Epithelial cell of proximal tubule (primary cell): ENCODE measurements around the gene MYL4. TPM values are rescaled to one million over a fixed set of nuclear protein-coding genes. Genes with fewer than 3 reads are reported as not detected.
A peak's percentile ranks its signal among the peaks of the same experiment; 100 is the strongest.

Experiments used
- DNase-seq: peaks from one replicate; pipeline ENCODE4 v3.0.0-alpha.2; 2011; ENCODE audit warnings: low read depth
- H3K4me3 ChIP-seq: 2 replicates; pipeline ENCODE4 v1.5.1; 2011; ENCODE audit warnings: low read depth, mild to moderate bottlenecking, low read length
- CTCF ChIP-seq: conservative IDR thresholded peaks from 2 replicates; pipeline ENCODE4 v1.5.1; 2012; ENCODE audit warnings: low read depth, mild to moderate bottlenecking, low read length
- total RNA-seq: library from RNA; depleted of rRNA; stranded (reverse); fragments of >200 nt; gene quantifications from 2 replicates; pipeline ENCODE4 v1.2.3, GENCODE V29; 2015

Gene MYL4
- total RNA-seq, 1 donor from 2014 or later: not detected

- DNase-seq: no peak
- H3K4me3 ChIP-seq: peak overlapping the region; percentile 22
- TF ChIP-seq CTCF: no peak
Measured at GRCh38 chr17:47230864-47231263, 21.7 kb downstream of the MYL4 start.

- no peak for DNase-seq
- H3K4me3 ChIP-seq: no peak overlapping the region
- no peak for TF ChIP-seq CTCF
Measured at GRCh38 chr17:47231334-47231733, 22.2 kb downstream of the MYL4 start.

GRCh38 chr17:47231866-47232265 lies 22.7 kb downstream of the MYL4 start:
- no peak overlapping the region for H3K4me3 ChIP-seq
- no peak for DNase-seq
- TF ChIP-seq CTCF: no peak

GRCh38 chr17:47232465-47232864 lies 23.3 kb downstream of the MYL4 start:
- no peak overlapping the region for H3K4me3 ChIP-seq
- no peak for DNase-seq
- no peak for TF ChIP-seq CTCF

- DNase-seq: no peak
- TF ChIP-seq CTCF: no peak
- no peak overlapping the region for H3K4me3 ChIP-seq
Measured at GRCh38 chr17:47235506-47235905, 26.4 kb downstream of the MYL4 start.

- H3K4me3 ChIP-seq: no peak overlapping the region
- no peak for TF ChIP-seq CTCF
- no peak for DNase-seq
Measured at GRCh38 chr17:47235923-47236322, 26.8 kb downstream of the MYL4 start.

- no peak for TF ChIP-seq CTCF
- no peak overlapping the region for H3K4me3 ChIP-seq
- DNase-seq: no peak
Measured at GRCh38 chr17:47237841-47238240, 28.7 kb downstream of the MYL4 start.
